Embryonic facial prominence (tissue), 1 donor: Measurements from ENCODE around the gene PHETA1.

Source experiments
- DNase-seq: peaks from one replicate; pipeline ENCODE4 v3.0.0-alpha.2; 2016; ENCODE audit errors: extremely low spot score

The PHETA1 gene

GRCh38 chr12:111369496-111370220 is 763 bp upstream of the PHETA1 start:
- DNase-seq, result no peak

GRCh38 chr12:111368291-111368787 is 556 bp downstream of the PHETA1 start:
- no peak for DNase-seq

- no peak for DNase-seq
These were observed 1.2 kb downstream of the PHETA1 start for GRCh38 chr12:111367661-111368221.

GRCh38 chr12:111366583-111366982 is 2.3 kb downstream of the PHETA1 start:
- DNase-seq, result no peak

- DNase-seq, result no peak
These were observed 2.8 kb downstream of the PHETA1 start for GRCh38 chr12:111366075-111366474.

GRCh38 chr12:111363578-111363977 is 5.3 kb downstream of the PHETA1 start:
- no peak for DNase-seq

GRCh38 chr12:111362687-111363475 is 6.0 kb downstream of the PHETA1 start:
- DNase-seq, result no peak

- no peak for DNase-seq
These were observed 6.9 kb downstream of the PHETA1 start for GRCh38 chr12:111361717-111362576.

- no peak for DNase-seq
These were observed 7.7 kb downstream of the PHETA1 start for GRCh38 chr12:111361073-111361716.

- DNase-seq, result no peak
These were observed 8.5 kb downstream of the PHETA1 start for GRCh38 chr12:111360325-111360930.

- DNase-seq, result no peak
These were observed 9.0 kb downstream of the PHETA1 start for GRCh38 chr12:111359914-111360276.

GRCh38 chr12:111359231-111359913 is 9.5 kb downstream of the PHETA1 start:
- no peak for DNase-seq

GRCh38 chr12:111355201-111355925 is 13.5 kb downstream of the PHETA1 start:
- DNase-seq, result no peak

GRCh38 chr12:111354511-111354910 is 14.4 kb downstream of the PHETA1 start:
- no peak for DNase-seq

- no peak for DNase-seq
These were observed 15.1 kb downstream of the PHETA1 start for GRCh38 chr12:111353603-111354295.

- DNase-seq, result no peak
These were observed 15.9 kb downstream of the PHETA1 start for GRCh38 chr12:111353026-111353425.

GRCh38 chr12:111352296-111352993 is 16.4 kb downstream of the PHETA1 start:
- DNase-seq, result no peak

- DNase-seq, result no peak
These were observed 17.9 kb downstream of the PHETA1 start for GRCh38 chr12:111351026-111351425.
